ENCODE results near the gene ACBD6.
"Not testable (repeated sequence)": the region's sequence is repeated elsewhere in the genome, so short reads cannot be mapped to it uniquely, and the experiment has no call there.

The ACBD6 gene

GRCh38 chr1:180486092-180486491 is 16.3 kb downstream of the ACBD6 start:
- peak; percentile 71 for DNase-seq

- DNase-seq = no peak
Observed at GRCh38 chr1:180484490-180484889, 17.9 kb downstream of the ACBD6 start.

- DNase-seq = peak; percentile 80
Observed at GRCh38 chr1:180482425-180483275, 19.7 kb downstream of the ACBD6 start.

GRCh38 chr1:180470031-180470430 is 32.3 kb downstream of the ACBD6 start:
- DNase-seq = no peak

- no peak for DNase-seq
Observed at GRCh38 chr1:180468311-180468710, 34.1 kb downstream of the ACBD6 start.

GRCh38 chr1:180462102-180462501 is 40.3 kb downstream of the ACBD6 start:
- peak; percentile 15 for DNase-seq

- DNase-seq = not testable (repeated sequence)
Observed at GRCh38 chr1:180461682-180462081, 40.7 kb downstream of the ACBD6 start.

- no peak for DNase-seq
Observed at GRCh38 chr1:180458807-180459206, 43.6 kb downstream of the ACBD6 start.

GRCh38 chr1:180456191-180456590 is 46.2 kb downstream of the ACBD6 start:
- peak; percentile 92 for DNase-seq

- DNase-seq = no peak
Observed at GRCh38 chr1:180451504-180451903, 50.9 kb downstream of the ACBD6 start.

GRCh38 chr1:180444522-180444921 is 57.9 kb downstream of the ACBD6 start:
- DNase-seq = no peak

- DNase-seq = no peak
Observed at GRCh38 chr1:180440335-180440734, 62.0 kb downstream of the ACBD6 start.

GRCh38 chr1:180435566-180435965 is 66.8 kb downstream of the ACBD6 start:
- no peak for DNase-seq

- no peak for DNase-seq
Observed at GRCh38 chr1:180433873-180434272, 68.5 kb downstream of the ACBD6 start.

- no peak for DNase-seq
Observed at GRCh38 chr1:180431683-180432082, 70.7 kb downstream of the ACBD6 start.

- no peak for DNase-seq
Observed at GRCh38 chr1:180428782-180429695, 73.3 kb downstream of the ACBD6 start.

- peak; percentile 54 for DNase-seq
Observed at GRCh38 chr1:180425952-180426351, 76.4 kb downstream of the ACBD6 start.

- peak; percentile 86 for DNase-seq
Observed at GRCh38 chr1:180424848-180425457, 77.4 kb downstream of the ACBD6 start.

- DNase-seq = no peak
Observed at GRCh38 chr1:180421614-180422013, 80.8 kb downstream of the ACBD6 start.

GRCh38 chr1:180421145-180421544 is 81.2 kb downstream of the ACBD6 start:
- DNase-seq = not testable (repeated sequence)

- DNase-seq = peak; percentile 57
Observed at GRCh38 chr1:180415985-180416633, 86.3 kb downstream of the ACBD6 start.

GRCh38 chr1:180415236-180415848 is 87.0 kb downstream of the ACBD6 start:
- DNase-seq = no peak
